HAP-1 (cell line): ENCODE data around the gene SPRYD7.
A peak's percentile ranks its signal among the peaks of the same experiment; 100 is the strongest.
"Not testable (repeated sequence)": the region's sequence is repeated elsewhere in the genome, so short reads cannot be mapped to it uniquely, and the experiment has no call there.

Source experiments
- DNase-seq, 2 experiments: peaks; one replicate each; pipeline ENCODE4 v3.0.0-alpha.2; 2016 to 2020; ENCODE audit warnings: low spot score in 2 of 2
- H3K27me3 ChIP-seq: fragments of 250-450 bp; sonication (Bioruptor Pico); 2 replicates; pipeline ENCODE4 v1.5.1; 2020; ENCODE audit warnings: low read depth, mild to moderate bottlenecking, moderate library complexity
- H3K36me3 ChIP-seq: fragments of 250-450 bp; sonication (Bioruptor Pico); replicated peaks from 2 replicates; pipeline ENCODE4 v1.5.1; 2020; ENCODE audit warnings: mild to moderate bottlenecking
- H3K4me1 ChIP-seq: fragments of 250-450 bp; sonication (Bioruptor Pico); 2 replicates; pipeline ENCODE4 v1.5.1; 2020; ENCODE audit warnings: mild to moderate bottlenecking
- H3K4me3 ChIP-seq: fragments of 250-450 bp; sonication (Bioruptor Pico); 2 replicates; pipeline ENCODE4 v1.5.1; 2020; ENCODE audit warnings: mild to moderate bottlenecking, moderate library complexity
- H3K9me3 ChIP-seq: fragments of 250-450 bp; sonication (Bioruptor Pico); 2 replicates; pipeline ENCODE4 v1.5.1; 2020; ENCODE audit warnings: mild to moderate bottlenecking, moderate library complexity
- in situ Hi-C: fragments of 300-500 bp; cut with MboI; formaldehyde crosslinking; loops from 3 replicates; pipeline ENCODE4 v1.14.3; 2020; ENCODE audit warnings: low sequenced_read_pairs, inconsistent platforms, mixed read lengths

SPRYD7 gene

GRCh38 chr13:49920969-49921368, 15.2 kb downstream of the SPRYD7 start:
- H3K4me1 ChIP-seq, H3K27me3 ChIP-seq, H3K9me3 ChIP-seq, in situ Hi-C loops, DNase-seq, H3K4me3 ChIP-seq: not testable (repeated sequence)
- peaks cover 32% of the 10 kb centered on the region for H3K36me3 ChIP-seq

DNA sequence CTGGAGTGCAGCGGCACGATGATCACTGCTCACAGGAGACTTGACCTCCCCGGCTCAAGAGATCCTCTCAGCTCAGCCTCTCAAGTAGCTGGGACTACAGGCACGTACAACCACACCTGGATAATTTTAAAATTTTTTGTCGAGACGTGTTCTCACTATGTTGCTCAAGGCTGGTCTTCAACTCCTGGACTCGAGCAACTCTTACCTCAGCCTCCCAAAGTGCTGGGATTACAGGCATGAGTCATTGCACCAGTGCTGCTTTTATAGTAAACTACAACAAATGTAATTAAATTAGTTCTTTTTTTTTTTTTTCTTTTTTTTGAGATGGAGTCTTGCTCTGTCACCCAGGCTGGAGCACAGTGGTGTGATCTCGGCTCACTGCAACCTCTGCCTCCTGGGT, 18.0 kb downstream of the SPRYD7 start:
- in situ Hi-C loops, H3K4me1 ChIP-seq, H3K4me3 ChIP-seq, H3K9me3 ChIP-seq, DNase-seq, H3K27me3 ChIP-seq: not testable (repeated sequence)
- peaks cover 28% of the 10 kb centered on the region for H3K36me3 ChIP-seq

- Histone ChIP-seq H3K27me3 (no peaks in the 10 kb centered on the region), H3K9me3 (no peaks in the 10 kb centered on the region), H3K4me3 (no peak overlapping the region), H3K36me3 (peaks cover 11% of the 10 kb centered on the region), H3K4me1 (no peaks in the 10 kb centered on the region)
- in situ Hi-C loops = no loop called here
- no peak for DNase-seq
Measured at GRCh38 chr13:49914947-49915346, 21.2 kb downstream of the SPRYD7 start.

GRCh38 chr13:49908637-49909036, 27.5 kb downstream of the SPRYD7 start:
- H3K36me3 ChIP-seq = no peaks in the 10 kb centered on the region
- no peaks in the 10 kb centered on the region for H3K9me3 ChIP-seq
- no peaks in the 10 kb centered on the region for H3K4me1 ChIP-seq
- in situ Hi-C loops = no loop called here
- H3K4me3 ChIP-seq = no peak overlapping the region
- no peaks in the 10 kb centered on the region for H3K27me3 ChIP-seq
- peak; percentile 8 to 42 for DNase-seq

DNA sequence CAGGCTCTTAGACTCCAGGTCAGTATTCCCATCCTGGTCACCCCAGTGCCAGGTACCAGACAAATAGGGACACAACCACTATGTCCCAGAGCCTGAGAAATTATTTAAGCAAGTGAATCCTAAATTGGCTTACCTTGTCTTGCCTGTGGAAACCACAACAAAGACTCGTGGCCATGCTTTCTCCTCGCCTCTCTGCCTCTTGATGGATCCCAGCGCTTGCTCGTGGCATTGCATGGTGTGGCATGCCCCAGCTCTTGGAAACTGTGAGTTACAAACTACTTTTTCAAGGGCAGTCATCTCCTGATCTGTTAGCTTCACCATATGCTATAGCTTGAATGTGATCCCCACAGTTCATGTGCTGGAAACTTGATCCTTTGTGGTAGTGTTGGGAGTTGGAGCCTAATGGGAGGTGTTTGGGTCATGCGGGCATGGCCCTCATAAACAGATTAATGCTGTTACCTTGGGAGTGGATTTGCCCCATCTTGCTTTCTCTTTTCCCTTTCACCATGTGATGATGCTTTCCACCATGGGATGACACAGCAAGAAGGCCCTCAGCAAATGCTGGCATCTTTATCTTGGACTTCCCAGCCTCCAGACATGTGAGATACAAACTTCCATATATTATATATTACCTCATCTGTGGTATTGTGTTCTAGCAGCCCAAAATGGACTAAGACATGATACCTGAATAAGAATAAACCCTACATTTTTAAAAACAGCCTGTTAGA, 31.2 kb downstream of the SPRYD7 start:
- H3K27me3 ChIP-seq = no peaks in the 10 kb centered on the region
- in situ Hi-C loops = no loop called here
- no peak overlapping the region for H3K4me3 ChIP-seq
- no peak for DNase-seq
- H3K4me1 ChIP-seq = no peaks in the 10 kb centered on the region
- H3K9me3 ChIP-seq = no peaks in the 10 kb centered on the region
- H3K36me3 ChIP-seq = no peaks in the 10 kb centered on the region

DNA sequence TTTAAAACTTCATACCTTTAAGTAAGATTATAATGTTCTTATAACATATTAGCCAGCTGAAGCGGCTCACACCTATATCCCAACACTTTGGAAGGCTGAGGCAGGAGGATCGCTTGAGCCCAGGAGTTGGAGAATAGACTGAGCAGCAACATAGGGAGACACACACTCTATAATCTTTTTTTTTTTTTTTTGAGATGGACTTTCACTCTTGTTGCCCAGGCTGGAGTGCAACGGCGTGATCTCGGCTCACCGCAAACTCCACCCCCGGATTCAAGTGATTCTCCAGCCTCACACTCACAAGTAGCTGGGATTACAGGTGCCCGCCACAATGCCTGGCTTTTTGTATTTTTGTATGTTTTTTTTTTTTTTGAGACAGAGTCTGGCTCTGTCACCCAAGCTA, 37.3 kb downstream of the SPRYD7 start:
- Histone ChIP-seq H3K9me3 (no peaks in the 10 kb centered on the region), H3K36me3 (no peaks in the 10 kb centered on the region), H3K4me1 (no peaks in the 10 kb centered on the region), H3K27me3 (no peaks in the 10 kb centered on the region), H3K4me3 (no peak overlapping the region)
- in situ Hi-C loops = no loop called here
- DNase-seq = no peak

DNA sequence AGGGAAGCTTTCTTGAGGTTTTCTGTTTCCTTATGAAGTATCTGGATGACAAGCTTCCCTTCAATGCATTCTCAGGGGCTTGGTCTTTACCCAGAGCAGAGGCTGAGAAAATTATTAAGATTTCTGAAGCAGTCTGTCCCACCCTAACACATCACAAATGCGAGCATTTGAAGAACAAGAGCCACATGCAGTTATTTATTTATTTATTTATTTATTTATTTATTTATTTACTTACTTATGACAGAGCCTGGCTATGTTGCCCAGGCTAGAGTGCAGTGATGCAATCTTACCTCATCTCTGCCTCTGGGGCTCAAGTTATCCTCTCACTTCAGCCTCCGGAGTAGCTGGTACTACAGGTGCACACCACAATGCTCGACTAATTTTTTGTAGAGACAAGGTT, 38.4 kb downstream of the SPRYD7 start:
- Histone ChIP-seq H3K4me3 (no peak overlapping the region), H3K36me3 (no peaks in the 10 kb centered on the region), H3K4me1 (no peaks in the 10 kb centered on the region), H3K9me3 (no peaks in the 10 kb centered on the region), H3K27me3 (no peaks in the 10 kb centered on the region)
- no peak for DNase-seq
- in situ Hi-C loops = no loop called here

- no peaks in the 10 kb centered on the region for H3K4me1 ChIP-seq
- no peak overlapping the region for H3K4me3 ChIP-seq
- no peaks in the 10 kb centered on the region for H3K27me3 ChIP-seq
Measured at GRCh38 chr13:49895826-49896225, 40.3 kb downstream of the SPRYD7 start.

DNA sequence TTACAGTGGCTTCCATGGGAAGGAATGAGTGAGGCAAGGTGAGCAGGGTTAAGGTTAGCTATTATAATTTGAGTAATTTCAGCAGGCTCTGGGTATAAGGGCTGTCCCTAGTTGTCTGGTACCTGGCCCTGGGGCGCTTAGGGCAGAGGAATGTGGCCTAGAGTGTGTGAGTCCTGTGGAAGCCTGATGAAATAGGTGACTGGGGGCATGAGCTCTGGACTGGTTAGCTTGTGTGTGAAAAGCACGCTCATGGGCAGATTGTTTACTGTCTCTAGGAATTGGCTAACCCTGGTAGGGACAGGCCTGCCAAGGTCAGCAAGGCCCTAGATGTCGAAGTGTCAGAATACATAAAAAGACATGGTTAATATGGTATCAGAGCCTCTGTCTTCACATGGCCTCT, 42.5 kb downstream of the SPRYD7 start:
- in situ Hi-C loops = no loop called here
- no peak overlapping the region for H3K4me3 ChIP-seq
- no peak for DNase-seq
- no peaks in the 10 kb centered on the region for H3K9me3 ChIP-seq
- H3K36me3 ChIP-seq = no peaks in the 10 kb centered on the region
- no peaks in the 10 kb centered on the region for H3K4me1 ChIP-seq
- H3K27me3 ChIP-seq = no peaks in the 10 kb centered on the region

More at GRCh38 chr13:49895826-49896225, 40.3 kb downstream of the SPRYD7 start:
- Histone ChIP-seq H3K9me3 (no peaks in the 10 kb centered on the region), H3K36me3 (no peaks in the 10 kb centered on the region)
- in situ Hi-C loops = no loop called here
- DNase-seq = no peak

DNA sequence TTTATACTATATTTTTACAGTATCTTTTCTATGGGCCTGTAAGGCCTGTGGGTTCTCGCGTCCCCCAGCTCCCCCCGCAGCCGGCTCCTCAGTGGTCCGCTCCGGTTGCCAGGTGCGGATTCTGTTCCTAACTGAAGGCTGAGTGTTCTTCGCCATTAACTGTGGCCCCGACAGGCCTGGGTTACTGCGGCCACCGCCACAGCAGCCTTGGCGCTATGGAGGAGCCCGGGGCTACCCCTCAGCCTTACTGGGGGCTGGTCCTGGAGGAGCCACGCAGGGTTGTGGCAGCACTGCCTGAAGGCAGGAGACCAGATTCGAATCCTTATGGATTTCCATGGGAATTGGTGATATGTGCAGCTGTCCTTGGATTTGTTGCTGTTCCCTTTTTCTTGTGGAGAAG, 45.8 kb downstream of the SPRYD7 start:
- H3K4me3 ChIP-seq = no peak overlapping the region
- H3K4me1 ChIP-seq = no peaks in the 10 kb centered on the region
- no peaks in the 10 kb centered on the region for H3K9me3 ChIP-seq
- no peaks in the 10 kb centered on the region for H3K36me3 ChIP-seq
- H3K27me3 ChIP-seq = no peaks in the 10 kb centered on the region
- in situ Hi-C loops = no loop called here
- DNase-seq = no peak

DNA sequence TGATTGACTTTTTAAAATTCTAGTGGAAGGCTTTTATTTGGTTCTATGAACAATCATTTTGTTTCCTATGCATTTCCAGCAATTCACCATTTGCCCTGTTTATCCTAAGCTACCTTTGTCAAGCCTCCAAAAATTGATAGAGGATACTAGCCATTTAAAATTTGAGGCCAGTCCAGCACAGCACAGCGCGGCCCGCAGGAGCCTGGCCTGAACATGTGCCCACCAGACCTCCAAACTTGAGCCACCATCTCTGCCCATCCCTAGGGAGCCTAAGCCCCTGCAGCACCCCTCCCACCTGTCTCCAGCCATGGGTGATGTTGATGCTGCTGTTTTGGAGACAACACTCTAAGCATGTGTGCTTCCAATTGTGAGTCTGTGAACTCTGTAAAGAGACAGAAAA, 57.5 kb downstream of the SPRYD7 start:
- in situ Hi-C loops = no loop called here
- Histone ChIP-seq H3K4me3 (no peak overlapping the region), H3K9me3 (peaks cover 18% of the 10 kb centered on the region), H3K36me3 (no peaks in the 10 kb centered on the region), H3K27me3 (no peaks in the 10 kb centered on the region), H3K4me1 (no peaks in the 10 kb centered on the region)
- no peak for DNase-seq

GRCh38 chr13:49877629-49878218, 58.4 kb downstream of the SPRYD7 start:
- no peak for DNase-seq
- Histone ChIP-seq H3K27me3 (no peaks in the 10 kb centered on the region), H3K36me3 (no peaks in the 10 kb centered on the region), H3K4me3 (no peak overlapping the region), H3K4me1 (no peaks in the 10 kb centered on the region), H3K9me3 (peaks cover 18% of the 10 kb centered on the region)
- in situ Hi-C loops = no loop called here

DNA sequence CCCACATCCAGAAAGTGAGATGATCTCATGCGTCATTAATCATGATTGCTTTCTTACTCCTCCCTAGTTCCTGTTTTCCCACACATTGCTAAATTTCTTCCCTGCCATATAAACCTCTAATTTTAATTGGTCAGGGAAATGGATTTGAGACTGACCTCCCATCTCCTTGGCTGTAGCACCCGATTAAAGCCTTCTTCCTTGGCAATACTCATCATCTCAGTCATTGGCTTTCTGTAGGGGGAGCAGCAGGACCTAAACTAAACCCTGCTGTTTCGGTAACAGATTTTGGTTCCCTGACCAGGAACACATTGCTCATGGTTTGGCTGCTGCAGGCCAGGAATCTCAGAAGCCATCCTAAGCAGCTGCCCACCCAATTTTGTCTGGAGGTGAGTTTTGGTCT, 61.7 kb downstream of the SPRYD7 start:
- no peak for DNase-seq
- H3K9me3 ChIP-seq = peaks cover 17% of the 10 kb centered on the region
- no peaks in the 10 kb centered on the region for H3K4me1 ChIP-seq
- no peaks in the 10 kb centered on the region for H3K36me3 ChIP-seq
- H3K4me3 ChIP-seq = no peak overlapping the region
- in situ Hi-C loops = no loop called here
- H3K27me3 ChIP-seq = no peaks in the 10 kb centered on the region

DNA sequence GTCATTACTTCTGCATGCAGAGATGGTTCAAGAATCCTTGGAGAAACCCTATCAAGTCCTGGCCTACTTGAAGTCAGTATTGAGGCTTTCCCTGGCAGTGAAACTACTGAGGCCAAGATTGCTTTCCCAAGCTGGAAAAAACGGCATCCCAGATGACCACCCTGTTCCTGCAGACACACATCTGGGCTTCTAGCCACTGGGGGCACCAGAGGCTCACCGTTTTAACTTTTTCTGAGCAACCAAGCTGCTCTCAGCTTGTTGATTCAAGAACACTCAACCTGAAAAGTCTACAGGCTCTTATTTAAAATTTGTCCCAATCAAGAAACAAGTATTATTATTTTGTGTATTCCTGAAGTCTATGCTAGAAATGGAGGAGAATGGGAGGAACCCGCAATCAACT, 66.6 kb downstream of the SPRYD7 start:
- in situ Hi-C loops = no loop called here
- peak; percentile 17 to 44 for DNase-seq
- H3K4me1 ChIP-seq = no peaks in the 10 kb centered on the region
- H3K36me3 ChIP-seq = no peaks in the 10 kb centered on the region
- H3K4me3 ChIP-seq = no peak overlapping the region
- H3K27me3 ChIP-seq = no peaks in the 10 kb centered on the region
- 0 out of 2 replicates have a peak, but pooled peaks cover 2% of the 10 kb centered on the region for H3K9me3 ChIP-seq

DNA sequence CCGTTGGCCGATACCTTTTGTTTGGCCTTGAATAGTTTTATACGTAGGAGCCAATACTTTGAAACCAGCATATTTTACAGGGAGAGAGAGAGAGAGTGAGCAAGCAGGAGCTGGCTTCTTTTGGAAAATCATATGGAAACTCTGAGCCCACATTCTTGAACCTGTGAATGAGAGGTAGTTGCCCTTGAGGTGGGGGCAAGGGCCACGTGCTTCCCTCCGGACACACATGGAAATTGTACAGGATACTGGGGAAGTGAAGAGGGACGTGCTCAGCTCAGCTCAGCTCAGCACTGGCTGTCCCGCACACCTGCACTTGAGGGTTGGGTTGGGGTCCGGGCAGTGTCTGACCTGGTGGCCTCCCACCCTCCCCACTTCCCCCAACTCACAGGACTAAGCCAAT, 68.3 kb downstream of the SPRYD7 start:
- in situ Hi-C loops = no loop called here
- no peak overlapping the region for H3K4me3 ChIP-seq
- DNase-seq = no peak
- H3K4me1 ChIP-seq = no peaks in the 10 kb centered on the region
- H3K36me3 ChIP-seq = no peaks in the 10 kb centered on the region
- no peaks in the 10 kb centered on the region for H3K9me3 ChIP-seq
- H3K27me3 ChIP-seq = no peaks in the 10 kb centered on the region
